ENCODE data around the gene CRYAB. TPM values are rescaled to one million over a fixed set of nuclear protein-coding genes. Genes with fewer than 3 reads are reported as not detected.
A peak's percentile ranks its signal among the peaks of the same experiment; 100 is the strongest.

CRYAB gene
- total and polyA plus RNA-seq, 2 donors (not counting 1 experiment from before 2014, with no cell fraction given): not detected

- H3K27ac Mint-ChIP-seq: no peak overlapping the region
- H2AFZ ChIP-seq (ENCODE audit: insufficient read depth, low read depth, low read length, poor library complexity, severe bottlenecking): no peak overlapping the region
- no peaks in the 10 kb centered on the region for H4K20me1 ChIP-seq (ENCODE audit: control insufficient read depth, insufficient read depth, low read length, poor library complexity, severe bottlenecking)
- no peaks in the 10 kb centered on the region for H3K27me3 ChIP-seq (replicated peaks in 1 of 4; ENCODE audit: control extremely low read depth in 1 of 4, control insufficient read depth in 3 of 4, insufficient read depth in 4 of 4, low read length in 3 of 4)
- DNase-seq (no peak), ATAC-seq (ENCODE audit: low read depth) (no peak)
- H3K9me3 Mint-ChIP-seq (ENCODE audit: insufficient read depth): peaks cover 4% of the 10 kb centered on the region
- no peak for TF ChIP-seq EZH2 (IDR thresholded peaks at IDR 0.05; ENCODE audit: borderline replicate concordance, insufficient read depth, low read depth, low read length, poor library complexity, severe bottlenecking)
- TF ChIP-seq CTCF (IDR thresholded peaks at IDR 0.05): no peak
- no peak overlapping the region for H3K4me3 ChIP-seq (ENCODE audit: control extremely low read depth in 1 of 5, extremely low read depth in 1 of 5, insufficient read depth in 1 of 5, low read depth in 2 of 5, low read length in 4 of 5)
- no peaks in the 10 kb centered on the region for H3K27me3 Mint-ChIP-seq
- no peak overlapping the region for H3K4me2 ChIP-seq (replicated peaks; ENCODE audit: low read depth, low read length, poor library complexity, severe bottlenecking)
- H3K9ac ChIP-seq (ENCODE audit: low read length): no peak overlapping the region
- ChIA-PET CTCF (interaction anchor here (1.0 to 1.3 kb wide), 2 partner anchors 45 to 100 kb away, joined by 3 to 4 read pairs; no protein-coding TSS in a partner anchor), POLR2A (no interaction called here)
- WGBS (ENCODE audit: insufficient coverage): 100% methylated on average over 4 of the region's 5 CpGs
- H3K27ac ChIP-seq (ENCODE audit: low read length in 2 of 2): no peak overlapping the region
- intact Hi-C loops (cut with micrococcal nuclease): no loop called here
- no peaks in the 10 kb centered on the region for H3K36me3 ChIP-seq (replicated peaks in 1 of 2; ENCODE audit: control extremely low read depth in 1 of 2, control insufficient read depth in 1 of 2, extremely low read depth in 1 of 2, insufficient read depth in 2 of 2, low read length in 1 of 2)
- H3K9me3 ChIP-seq (ENCODE audit: control extremely low read depth in 1 of 3, control insufficient read depth in 2 of 3, insufficient read depth in 1 of 3, low read length in 2 of 3): no peaks in the 10 kb centered on the region
- peaks cover 12 to 14% of the 10 kb centered on the region in 2 donors for H3K4me1 ChIP-seq (ENCODE audit: control insufficient read depth in 2 of 2, insufficient read depth in 2 of 2, low read length in 2 of 2)
- H3K4me1 Mint-ChIP-seq: peaks cover 16% of the 10 kb centered on the region
- H3K4me3 Mint-ChIP-seq: no peak overlapping the region
- no peaks in the 10 kb centered on the region for H3K79me2 ChIP-seq (ENCODE audit: control insufficient read depth, insufficient read depth, low read length)
Observed at GRCh38 chr11:111882202-111882601, 29.4 kb downstream of the CRYAB start.

- ChIA-PET CTCF (interaction anchor here (0.8 kb wide), 1 partner anchor 8 kb away, joined by 3 read pairs; the partner anchor contains the start of gene ALG9), POLR2A (interaction anchor here (0.8 to 1.5 kb wide), 2 partner anchors 8 to 47 kb away, joined by 3 to 10 read pairs; partner anchors contain the start of gene ALG9)
- H3K4me1 ChIP-seq (ENCODE audit: control insufficient read depth in 2 of 2, insufficient read depth in 2 of 2, low read length in 2 of 2): peaks cover 12 to 14% of the 10 kb centered on the region in 2 donors
- Mint-ChIP-seq H3K9me3 (ENCODE audit: insufficient read depth) (peaks cover 4% of the 10 kb centered on the region), H3K27ac (peak overlapping the region; percentile 98), H3K4me1 (peaks cover 16% of the 10 kb centered on the region), H3K27me3 (no peaks in the 10 kb centered on the region), H3K4me3 (peak overlapping the region; percentile 94)
- H3K36me3 ChIP-seq (replicated peaks in 1 of 2; ENCODE audit: control extremely low read depth in 1 of 2, control insufficient read depth in 1 of 2, extremely low read depth in 1 of 2, insufficient read depth in 2 of 2, low read length in 1 of 2): peaks cover 2 to 4% of the 10 kb centered on the region in 2 experiments
- H3K79me2 ChIP-seq (ENCODE audit: control insufficient read depth, insufficient read depth, low read length): no peaks in the 10 kb centered on the region
- WGBS (ENCODE audit: insufficient coverage): 59% methylated on average over 6 of the region's 6 CpGs
- no peak for TF ChIP-seq EZH2 (IDR thresholded peaks at IDR 0.05; ENCODE audit: borderline replicate concordance, insufficient read depth, low read depth, low read length, poor library complexity, severe bottlenecking)
- peak overlapping the region; percentile 82 for H2AFZ ChIP-seq (ENCODE audit: insufficient read depth, low read depth, low read length, poor library complexity, severe bottlenecking)
- H3K4me2 ChIP-seq (replicated peaks; ENCODE audit: low read depth, low read length, poor library complexity, severe bottlenecking): peak overlapping the region; percentile 81
- intact Hi-C loops (cut with micrococcal nuclease): loop anchor here (1.0 to 5.0 kb wide), 10 partner anchors 8 to 1433 kb away; partner anchors contain the start of genes ALG9, DLAT, NKAPD1 and PIH1D2
- H3K27ac ChIP-seq (ENCODE audit: low read length in 2 of 2): peak overlapping the region; percentile 88 to 97
- H3K9me3 ChIP-seq (ENCODE audit: control extremely low read depth in 1 of 3, control insufficient read depth in 2 of 3, insufficient read depth in 1 of 3, low read length in 2 of 3): no peaks in the 10 kb centered on the region
- peak overlapping the region; percentile 80 for H3K9ac ChIP-seq (ENCODE audit: low read length)
- DNase-seq: no peak
- H3K27me3 ChIP-seq (replicated peaks in 1 of 4; ENCODE audit: control extremely low read depth in 1 of 4, control insufficient read depth in 3 of 4, insufficient read depth in 4 of 4, low read length in 3 of 4): no peaks in the 10 kb centered on the region
- H4K20me1 ChIP-seq (ENCODE audit: control insufficient read depth, insufficient read depth, low read length, poor library complexity, severe bottlenecking): no peaks in the 10 kb centered on the region
- no peak for ATAC-seq (ENCODE audit: low read depth)
- H3K4me3 ChIP-seq (ENCODE audit: control extremely low read depth in 1 of 5, extremely low read depth in 1 of 5, insufficient read depth in 1 of 5, low read depth in 2 of 5, low read length in 4 of 5): peak overlapping the region; percentile 58 to 93 (median 75)
Observed at GRCh38 chr11:111879637-111879960, 32.0 kb downstream of the CRYAB start.
